Activated CD8-positive, alpha-beta memory T cell treated with anti-CD3 and anti-CD28 coated beads, Interleukin-2, amount 10 ng/mL, durations not matched to agents 7 days and 5 days (primary cell): ENCODE results near the gene USP11. TPM values are rescaled to one million over a fixed set of nuclear protein-coding genes. Genes with fewer than 3 reads are reported as not detected.

Experiments used
- ATAC-seq: fragments of 150-1000 bp; cut with Tn5 transposase; one replicate; pipeline ENCODE4 v1.10.0; 2021; ENCODE audit warnings: moderate library complexity
- CTCF ChIA-PET: fragments of 350-600 bp; sonication (Branson Sonifier 250); formaldehyde crosslinking; loops from one replicate; lab custom pipeline; 2021; ENCODE audit warnings: antibody characterized with exemption; lab: Charles Lee
- DNase-seq: peaks from one replicate; pipeline ENCODE4 v3.0.0-alpha.2; 2020
- H3K27ac Mint-ChIP-seq: one replicate; pipeline ENCODE4 v1.8.0; 2021; ENCODE audit warnings: mild to moderate bottlenecking, mixed read lengths
- H3K27me3 Mint-ChIP-seq: one replicate; pipeline ENCODE4 v1.8.0; 2021; ENCODE audit warnings: mixed read lengths
- H3K36me3 Mint-ChIP-seq: one replicate; pipeline ENCODE4 v1.8.0; 2021; ENCODE audit warnings: mild to moderate bottlenecking, mixed read lengths
- H3K4me1 Mint-ChIP-seq: one replicate; pipeline ENCODE4 v1.8.0; 2021; ENCODE audit warnings: mixed read lengths
- H3K4me3 Mint-ChIP-seq: one replicate; pipeline ENCODE4 v1.8.0; 2021; ENCODE audit warnings: mild to moderate bottlenecking, moderate library complexity, mixed read lengths
- H3K9me3 Mint-ChIP-seq: one replicate; pipeline ENCODE4 v1.8.0; 2022; ENCODE audit warnings: low read depth, mixed read lengths
- total RNA-seq, 2 experiments: library from RNA; stranded (reverse); gene quantifications; one replicate each; pipeline ENCODE4 v1.2.3, GENCODE V29; 2021

The USP11 gene
- total RNA-seq, 2 experiments from 2014 or later = 54.8 to 72.7 TPM

DNA sequence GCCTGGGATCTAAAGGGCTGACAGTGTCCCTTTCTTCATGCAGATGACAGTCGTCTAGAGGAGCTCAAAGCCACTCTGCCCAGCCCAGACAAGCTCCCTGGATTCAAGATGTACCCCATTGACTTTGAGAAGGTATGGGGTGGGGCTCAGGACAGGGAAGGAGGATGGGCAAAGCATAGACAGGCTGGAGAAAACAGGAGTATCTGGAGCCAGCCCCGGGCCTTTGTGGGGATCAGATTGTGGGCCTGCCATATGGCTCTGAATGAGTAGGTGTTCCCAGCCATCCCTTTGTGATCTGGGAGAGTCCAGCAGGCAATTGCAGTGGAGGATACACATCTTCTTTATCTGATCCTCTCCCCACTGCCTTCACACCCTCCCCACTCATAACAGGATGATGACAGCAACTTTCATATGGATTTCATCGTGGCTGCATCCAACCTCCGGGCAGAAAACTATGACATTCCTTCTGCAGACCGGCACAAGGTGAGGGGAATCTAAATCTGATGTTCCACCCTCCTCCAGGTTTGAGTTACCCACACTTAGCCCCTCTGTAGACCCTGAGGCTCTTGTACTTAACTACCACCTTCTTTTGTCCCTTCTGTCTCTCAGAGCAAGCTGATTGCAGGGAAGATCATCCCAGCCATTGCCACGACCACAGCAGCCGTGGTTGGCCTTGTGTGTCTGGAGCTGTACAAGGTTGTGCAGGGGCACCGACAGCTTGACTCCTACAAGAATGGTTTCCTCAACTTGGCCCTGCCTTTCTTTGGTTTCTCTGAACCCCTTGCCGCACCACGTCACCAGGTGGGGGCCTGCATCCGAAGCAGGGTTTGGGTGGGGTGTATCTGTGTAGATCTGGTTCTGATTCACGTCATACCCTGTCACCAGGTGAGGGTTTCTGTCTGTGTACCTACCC, 20.2 kb upstream of the USP11 start:
- Mint-ChIP-seq H3K4me1 (peaks cover 14% of the 10 kb centered on the region), H3K36me3 (peaks cover 39% of the 10 kb centered on the region), H3K9me3 (no peaks in the 10 kb centered on the region), H3K27me3 (no peaks in the 10 kb centered on the region), H3K4me3 (no peak overlapping the region), H3K27ac (no peak overlapping the region)
- CTCF ChIA-PET = no interaction called here
- no peak for ATAC-seq
- no peak for DNase-seq

DNA sequence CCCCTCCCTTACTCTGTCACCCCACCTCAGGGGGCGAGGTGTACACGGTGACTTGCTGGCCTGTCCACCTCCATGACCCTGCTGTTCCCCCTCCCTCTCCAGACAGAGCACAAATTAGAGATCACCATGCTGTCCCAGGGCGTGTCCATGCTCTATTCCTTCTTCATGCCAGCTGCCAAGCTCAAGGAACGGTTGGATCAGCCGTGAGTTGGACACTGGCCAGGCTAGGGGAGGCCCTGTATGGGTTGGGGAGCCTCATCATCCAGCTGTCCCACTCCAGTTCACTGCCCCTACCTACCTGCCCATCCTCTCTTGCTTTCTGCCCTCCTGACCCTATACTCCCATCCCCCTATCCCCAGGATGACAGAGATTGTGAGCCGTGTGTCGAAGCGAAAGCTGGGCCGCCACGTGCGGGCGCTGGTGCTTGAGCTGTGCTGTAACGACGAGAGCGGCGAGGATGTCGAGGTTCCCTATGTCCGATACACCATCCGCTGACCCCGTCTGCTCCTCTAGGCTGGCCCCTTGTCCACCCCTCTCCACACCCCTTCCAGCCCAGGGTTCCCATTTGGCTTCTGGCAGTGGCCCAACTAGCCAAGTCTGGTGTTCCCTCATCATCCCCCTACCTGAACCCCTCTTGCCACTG, 18.3 kb upstream of the USP11 start:
- Mint-ChIP-seq H3K4me1 (peaks cover 19% of the 10 kb centered on the region), H3K4me3 (no peak overlapping the region), H3K36me3 (peaks cover 36% of the 10 kb centered on the region), H3K9me3 (no peaks in the 10 kb centered on the region), H3K27me3 (no peaks in the 10 kb centered on the region), H3K27ac (no peak overlapping the region)
- CTCF ChIA-PET = no interaction called here
- DNase-seq (no peak), ATAC-seq (no peak)

DNA sequence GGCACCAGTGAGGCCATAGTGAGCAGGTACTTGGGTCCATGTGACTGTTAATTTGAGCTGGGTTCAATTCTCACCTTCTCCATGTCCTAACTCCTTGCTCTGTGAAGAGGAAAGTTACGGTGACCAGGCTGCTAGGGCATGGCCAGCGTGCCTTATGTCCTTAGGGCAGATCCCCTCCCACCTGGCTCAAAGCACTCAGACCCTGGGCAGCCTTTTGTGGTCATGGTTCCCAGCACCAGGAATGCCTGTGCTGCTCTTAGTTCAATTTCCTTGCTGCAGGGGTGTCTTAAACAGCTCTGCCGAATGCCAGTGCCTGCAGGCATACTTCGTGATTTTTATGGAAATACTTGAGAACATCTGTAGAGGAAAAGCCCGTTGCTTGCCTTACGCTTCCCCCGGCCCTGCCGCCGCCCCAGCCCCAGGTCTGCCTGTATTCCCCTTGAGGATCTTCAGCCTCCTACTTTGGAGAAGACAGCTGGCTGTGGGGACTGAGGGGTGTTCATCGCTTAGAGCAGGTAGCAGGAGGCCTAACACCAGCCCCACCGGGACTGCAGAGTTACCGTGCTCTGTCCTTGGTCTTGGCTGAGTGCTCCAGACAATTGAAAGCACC, 17.4 kb upstream of the USP11 start:
- DNase-seq = no peak
- Mint-ChIP-seq H3K27me3 (no peaks in the 10 kb centered on the region), H3K4me1 (peaks cover 27% of the 10 kb centered on the region), H3K36me3 (peaks cover 39% of the 10 kb centered on the region), H3K27ac (no peak overlapping the region), H3K4me3 (no peak overlapping the region), H3K9me3 (no peaks in the 10 kb centered on the region)
- CTCF ChIA-PET = no interaction called here
- no peak for ATAC-seq

DNA sequence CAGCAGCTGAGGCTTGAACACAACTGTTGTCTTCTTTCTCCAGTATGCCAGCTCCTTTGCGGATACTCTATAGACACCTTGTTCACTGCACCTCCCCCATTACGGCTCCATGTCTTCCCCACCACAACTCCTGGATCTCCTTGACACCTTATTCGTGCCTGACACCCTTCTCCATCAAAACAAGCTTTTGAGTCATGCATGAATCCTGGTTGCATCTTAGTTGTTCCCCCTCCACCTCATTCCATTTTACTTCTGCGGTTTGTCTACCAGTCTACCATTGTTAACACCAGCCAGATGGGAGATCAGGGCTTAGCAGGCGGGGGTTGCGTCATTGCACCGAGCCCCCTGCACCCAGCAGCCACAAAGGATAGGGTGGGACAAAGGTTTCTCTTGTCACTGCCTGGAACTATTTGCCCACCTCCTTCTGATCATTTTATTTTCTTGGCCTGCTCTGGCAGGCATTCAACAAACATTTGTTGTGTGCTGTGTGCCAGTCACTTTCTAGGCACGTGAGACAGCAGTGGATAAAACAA, 16.4 kb upstream of the USP11 start:
- ATAC-seq = no peak
- CTCF ChIA-PET = no interaction called here

DNA sequence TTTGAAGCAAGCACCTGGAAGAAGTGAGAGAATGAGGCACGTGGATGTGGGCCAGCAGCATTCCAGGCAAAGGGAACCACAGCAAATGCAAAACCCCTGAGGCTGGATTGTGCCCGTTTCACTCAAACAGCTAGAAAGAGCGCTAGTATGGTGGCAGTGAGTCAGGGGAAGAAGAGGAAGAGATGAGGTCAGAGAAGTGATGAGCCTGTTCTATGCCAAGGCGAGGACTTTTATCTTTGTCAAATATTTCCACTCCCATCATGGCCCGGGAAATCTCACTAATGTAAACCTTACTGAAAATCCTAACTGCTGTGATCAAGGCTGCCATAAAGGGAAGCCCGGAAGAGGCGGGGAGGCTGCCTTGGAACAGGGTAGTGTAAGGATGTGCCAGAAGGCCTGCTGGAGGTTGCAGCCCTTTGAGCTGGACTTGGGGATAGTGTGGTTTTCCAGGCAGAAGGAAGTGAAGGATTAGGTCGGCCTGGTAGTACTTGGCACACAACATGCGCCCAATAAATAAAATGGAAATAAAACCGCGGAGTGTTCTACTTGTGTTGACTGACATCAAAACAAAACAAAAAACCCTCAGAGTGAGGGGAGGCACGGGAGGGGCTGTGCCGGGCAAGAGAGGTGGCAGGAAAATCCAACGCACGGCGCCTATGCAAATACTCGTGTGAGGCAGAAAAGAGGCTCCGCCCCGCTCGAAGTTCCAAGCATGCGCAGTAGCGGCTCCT, 15.5 kb upstream of the USP11 start:
- peaks cover 28% of the 10 kb centered on the region for H3K36me3 Mint-ChIP-seq
- ATAC-seq = no peak
- DNase-seq = no peak
- H3K27me3 Mint-ChIP-seq = no peaks in the 10 kb centered on the region
- peak overlapping the region; percentile 80 for H3K4me3 Mint-ChIP-seq
- H3K4me1 Mint-ChIP-seq = peaks cover 39% of the 10 kb centered on the region
- no peaks in the 10 kb centered on the region for H3K9me3 Mint-ChIP-seq
- H3K27ac Mint-ChIP-seq = peak overlapping the region; percentile 94
- CTCF ChIA-PET = interaction anchor here (0.7 to 1.0 kb wide), 2 partner anchors 95 to 306 kb away, joined by 3 to 4 read pairs; no protein-coding TSS in a partner anchor

More for the DNA sequence above, 16.4 kb upstream of the USP11 start:
- no peak for DNase-seq
- Mint-ChIP-seq H3K4me3 (peak overlapping the region; percentile 80), H3K27me3 (no peaks in the 10 kb centered on the region), H3K4me1 (peaks cover 37% of the 10 kb centered on the region), H3K27ac (peak overlapping the region; percentile 94), H3K36me3 (peaks cover 37% of the 10 kb centered on the region), H3K9me3 (no peaks in the 10 kb centered on the region)

DNA sequence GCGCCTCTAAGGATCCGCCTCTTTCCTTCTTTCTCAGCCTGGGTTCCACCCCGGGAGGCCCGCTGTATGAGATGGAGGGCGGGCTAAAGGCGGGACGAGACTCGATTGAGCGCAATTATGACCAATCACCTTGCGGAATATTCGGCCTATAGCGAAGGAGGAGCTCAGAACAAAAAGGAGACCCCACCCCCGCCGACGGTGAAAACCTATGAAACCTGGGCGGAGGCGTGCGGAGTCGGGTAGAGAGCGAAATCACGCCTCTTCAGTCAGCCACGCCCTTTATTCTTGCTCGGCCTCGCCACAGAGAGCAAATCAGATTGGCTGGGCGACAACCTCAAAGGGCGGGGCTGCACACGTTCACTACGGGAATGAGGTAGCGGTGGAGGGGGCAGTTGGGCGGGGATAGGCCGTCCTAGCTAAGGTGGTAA, 14.9 kb upstream of the USP11 start:
- H3K4me1 Mint-ChIP-seq = peaks cover 39% of the 10 kb centered on the region
- peak; percentile 84 for ATAC-seq
- H3K4me3 Mint-ChIP-seq = peak overlapping the region; percentile 80
- H3K36me3 Mint-ChIP-seq = peaks cover 24% of the 10 kb centered on the region
- no peaks in the 10 kb centered on the region for H3K9me3 Mint-ChIP-seq
- H3K27me3 Mint-ChIP-seq = no peaks in the 10 kb centered on the region
- DNase-seq = peak; percentile 98
- CTCF ChIA-PET = interaction anchor here (0.7 to 1.0 kb wide), 3 partner anchors 11 to 306 kb away, joined by 3 to 4 read pairs (median 3); no protein-coding TSS in a partner anchor
- H3K27ac Mint-ChIP-seq = peak overlapping the region; percentile 94

DNA sequence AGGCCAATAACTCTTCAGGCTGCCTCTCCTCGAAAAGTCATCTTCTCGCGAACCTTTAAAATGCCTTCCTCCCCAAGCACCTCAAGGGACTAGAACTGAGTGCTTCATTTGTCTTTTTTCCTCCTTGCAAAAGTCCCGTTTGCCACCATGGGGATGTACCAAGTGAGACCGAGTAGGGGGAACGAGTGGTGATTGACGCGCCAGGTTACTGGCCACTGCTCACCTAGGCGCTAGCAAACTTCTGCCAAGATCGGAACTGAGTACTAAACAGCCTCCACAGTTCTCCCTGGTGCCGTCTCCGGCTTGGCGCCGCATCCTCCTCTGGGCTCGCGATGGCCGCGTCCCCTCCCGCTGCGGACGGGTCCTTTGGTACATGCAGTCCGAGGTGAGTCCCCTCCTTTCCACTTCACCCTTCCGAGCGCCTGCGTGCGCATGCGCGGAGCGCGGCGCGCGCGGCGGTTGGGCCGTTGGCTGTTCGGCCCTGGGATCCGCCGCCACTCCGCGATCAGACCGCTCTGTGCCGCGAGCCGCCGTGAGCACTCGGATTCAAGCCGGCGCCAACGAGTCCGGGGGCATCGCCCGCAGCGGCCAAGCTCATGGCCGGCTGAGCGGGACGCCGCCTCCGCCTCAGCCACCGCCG, 14.4 kb upstream of the USP11 start, which contains the start of gene CDK16:
Gene CDK16, plus strand, starts transcription at position 402 of the 640 bp plus-strand sequence. CDS start 4,877 bp downstream, outside the sequence.
- ATAC-seq (peak; percentile 54), DNase-seq (peak; percentile 78)
- Mint-ChIP-seq H3K27me3 (no peaks in the 10 kb centered on the region), H3K4me3 (peak within 1 kb of the TSS; percentile 88), H3K4me1 (peaks cover 39% of the 10 kb centered on the region), H3K9me3 (no peaks in the 10 kb centered on the region), H3K36me3 (peaks cover 20% of the 10 kb centered on the region), H3K27ac (peak within 1 kb of the TSS; percentile 94)
- CTCF ChIA-PET = interaction anchor here (0.7 to 1.0 kb wide), 3 partner anchors 12 to 305 kb away, joined by 3 to 4 read pairs (median 3); no protein-coding TSS in a partner anchor

DNA sequence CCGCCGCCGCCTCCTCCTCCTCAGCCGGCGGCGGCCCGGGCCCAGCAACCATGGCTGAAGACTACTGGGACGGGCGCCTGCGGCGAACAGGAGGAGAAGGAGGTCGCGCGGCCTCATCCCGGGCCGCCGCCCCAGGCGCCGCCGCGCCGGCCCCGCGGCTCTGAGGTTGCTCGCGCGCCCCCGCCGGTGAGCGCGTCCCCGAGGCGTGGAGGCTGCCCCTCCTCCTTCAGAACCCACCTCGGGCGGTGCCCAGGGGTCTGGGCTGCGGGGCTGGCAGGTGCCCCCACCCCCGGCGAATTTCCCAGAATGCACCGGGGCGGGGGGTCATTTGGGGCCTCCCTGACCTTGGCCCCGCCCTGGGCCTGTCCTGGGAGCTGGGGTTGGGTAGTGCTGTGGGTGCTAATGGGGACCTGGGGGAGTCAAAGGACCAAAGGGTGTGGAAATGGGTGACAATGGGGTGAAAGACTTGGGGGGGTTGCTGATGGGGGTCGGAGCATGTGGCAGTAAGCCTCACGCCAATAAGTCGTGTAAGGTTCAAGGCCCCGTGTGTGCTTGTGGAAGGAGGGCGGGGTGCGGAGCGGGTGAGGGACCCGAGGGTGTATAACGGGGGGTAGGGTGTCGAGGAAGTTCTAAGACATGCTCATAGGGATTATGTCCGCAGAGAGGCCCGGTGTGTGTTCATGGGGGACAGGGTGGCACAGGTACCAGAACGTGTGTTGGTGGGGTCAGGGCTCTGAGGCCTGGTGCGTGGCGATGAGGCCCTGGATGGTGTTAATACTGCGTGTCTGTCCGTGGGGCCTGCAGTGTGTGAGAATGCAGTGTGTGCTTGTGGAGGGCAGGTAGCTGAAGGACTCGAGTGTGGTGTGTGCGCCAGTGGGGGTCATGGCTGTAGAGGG, 13.6 kb upstream of the USP11 start:
- H3K4me1 Mint-ChIP-seq = peaks cover 39% of the 10 kb centered on the region
- CTCF ChIA-PET = interaction anchor here (0.5 kb wide), 1 partner anchor 83 kb away, joined by 6 read pairs; no protein-coding TSS in a partner anchor
- no peaks in the 10 kb centered on the region for H3K9me3 Mint-ChIP-seq
- peak overlapping the region; percentile 83 for H3K27ac Mint-ChIP-seq
- peaks cover 16% of the 10 kb centered on the region for H3K36me3 Mint-ChIP-seq
- no peaks in the 10 kb centered on the region for H3K27me3 Mint-ChIP-seq
- H3K4me3 Mint-ChIP-seq = peak overlapping the region; percentile 88
- peak; percentile 69 for DNase-seq
- peak; percentile 4 for ATAC-seq

DNA sequence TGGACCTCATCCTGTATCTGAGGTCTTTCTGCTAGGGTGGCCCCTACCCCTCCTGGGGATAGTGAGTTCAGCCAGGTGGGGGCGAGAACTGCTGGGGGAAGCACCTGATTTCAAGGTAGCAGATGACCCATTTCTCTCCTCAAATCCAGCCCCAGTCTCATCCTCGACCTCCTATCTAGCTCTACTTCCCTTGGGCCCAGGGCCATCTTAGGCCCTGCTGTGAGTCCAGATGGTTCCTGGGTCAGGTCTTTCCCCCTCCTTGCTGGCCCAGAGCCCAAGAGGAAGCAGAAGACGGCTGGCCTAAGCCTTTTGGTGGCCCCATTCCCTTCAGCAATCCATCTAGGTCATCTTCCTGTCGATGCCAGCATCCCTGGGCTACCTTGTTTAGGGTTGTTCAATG, 11.1 kb upstream of the USP11 start:
- ATAC-seq (no peak), DNase-seq (no peak)
- Mint-ChIP-seq H3K4me3 (no peak overlapping the region), H3K36me3 (peaks cover 27% of the 10 kb centered on the region), H3K9me3 (no peaks in the 10 kb centered on the region), H3K4me1 (peaks cover 34% of the 10 kb centered on the region), H3K27me3 (no peaks in the 10 kb centered on the region), H3K27ac (no peak overlapping the region)
- CTCF ChIA-PET = no interaction called here

DNA sequence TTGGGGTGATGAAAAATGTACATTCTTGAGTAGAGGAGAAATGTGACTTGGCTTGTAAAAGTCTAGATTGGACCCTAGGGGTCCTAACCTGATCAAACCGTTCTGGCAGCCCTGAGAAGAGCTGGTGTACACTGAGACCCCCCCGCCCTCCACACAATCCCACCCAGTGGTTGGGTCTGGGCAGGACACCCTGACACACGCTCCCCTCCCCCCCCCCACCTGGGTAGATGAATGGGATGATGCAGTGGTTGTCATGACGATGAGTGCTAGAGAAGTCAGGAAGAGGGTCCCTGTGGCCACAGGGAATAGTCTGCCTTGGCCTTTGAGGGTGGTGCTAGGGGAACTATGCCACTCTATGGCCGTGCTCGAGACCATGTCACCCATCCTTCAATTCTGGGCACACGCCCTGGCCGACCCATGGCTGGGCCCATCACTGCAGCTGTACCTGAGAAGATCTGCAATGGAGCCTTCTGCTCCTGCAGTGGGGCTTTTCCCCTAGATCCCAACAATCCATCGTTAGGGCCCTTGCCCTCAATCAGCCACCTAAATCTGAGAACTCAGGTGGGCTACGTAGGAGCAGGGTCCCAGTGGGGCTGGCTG, 10.0 kb upstream of the USP11 start:
- no peak overlapping the region for H3K27ac Mint-ChIP-seq

More for the DNA sequence above, 10.0 kb upstream of the USP11 start:
- no peaks in the 10 kb centered on the region for H3K27me3 Mint-ChIP-seq
- DNase-seq = no peak
- CTCF ChIA-PET = interaction anchor here (0.5 kb wide), 1 partner anchor 161 kb away, joined by 3 read pairs; no protein-coding TSS in a partner anchor
- peaks cover 28% of the 10 kb centered on the region for H3K36me3 Mint-ChIP-seq
- H3K9me3 Mint-ChIP-seq = no peaks in the 10 kb centered on the region
- H3K4me3 Mint-ChIP-seq = no peak overlapping the region
- ATAC-seq = no peak
- H3K4me1 Mint-ChIP-seq = peaks cover 25% of the 10 kb centered on the region
